ENCODE data around the gene TXNDC16. TPM values are rescaled to one million over a fixed set of nuclear protein-coding genes. Genes with fewer than 3 reads are reported as not detected.
"Not testable (repeated sequence)": the region's sequence is repeated elsewhere in the genome, so short reads cannot be mapped to it uniquely, and the experiment has no call there.

TXNDC16 gene
- total RNA-seq, 2 experiments from 2014 or later: 10.4 to 11.4 TPM

DNA sequence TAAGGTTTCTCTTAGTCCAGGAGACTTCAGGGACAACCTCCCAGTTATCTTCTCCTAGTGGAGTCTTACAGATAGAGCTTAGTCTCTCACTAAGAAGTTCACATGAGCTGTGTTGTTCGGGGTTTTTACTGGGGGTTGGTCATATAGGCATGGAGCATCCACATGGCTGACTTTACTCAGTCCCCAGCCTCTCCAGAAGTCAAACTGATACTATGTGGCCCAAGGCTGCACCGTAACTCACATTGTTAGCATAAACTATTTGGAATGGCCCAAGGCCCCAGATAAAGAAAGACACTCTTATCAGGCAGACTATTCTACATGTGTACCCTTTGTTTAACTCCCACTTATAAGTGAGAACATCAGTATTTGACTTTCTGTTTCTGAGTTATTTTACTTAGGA is 23.6 kb upstream of the TXNDC16 start:
- Mint-ChIP-seq H3K4me1 (ENCODE audit: low read depth) (no peaks in the 10 kb centered on the region), H3K27me3 (peaks cover 2% of the 10 kb centered on the region), H3K9me3 (peaks cover 12% of the 10 kb centered on the region), H3K4me3 (no peak overlapping the region), H3K36me3 (ENCODE audit: low read depth) (no peaks in the 10 kb centered on the region), H3K27ac (no peak overlapping the region)
- TF ChIP-seq, protein P1, sequence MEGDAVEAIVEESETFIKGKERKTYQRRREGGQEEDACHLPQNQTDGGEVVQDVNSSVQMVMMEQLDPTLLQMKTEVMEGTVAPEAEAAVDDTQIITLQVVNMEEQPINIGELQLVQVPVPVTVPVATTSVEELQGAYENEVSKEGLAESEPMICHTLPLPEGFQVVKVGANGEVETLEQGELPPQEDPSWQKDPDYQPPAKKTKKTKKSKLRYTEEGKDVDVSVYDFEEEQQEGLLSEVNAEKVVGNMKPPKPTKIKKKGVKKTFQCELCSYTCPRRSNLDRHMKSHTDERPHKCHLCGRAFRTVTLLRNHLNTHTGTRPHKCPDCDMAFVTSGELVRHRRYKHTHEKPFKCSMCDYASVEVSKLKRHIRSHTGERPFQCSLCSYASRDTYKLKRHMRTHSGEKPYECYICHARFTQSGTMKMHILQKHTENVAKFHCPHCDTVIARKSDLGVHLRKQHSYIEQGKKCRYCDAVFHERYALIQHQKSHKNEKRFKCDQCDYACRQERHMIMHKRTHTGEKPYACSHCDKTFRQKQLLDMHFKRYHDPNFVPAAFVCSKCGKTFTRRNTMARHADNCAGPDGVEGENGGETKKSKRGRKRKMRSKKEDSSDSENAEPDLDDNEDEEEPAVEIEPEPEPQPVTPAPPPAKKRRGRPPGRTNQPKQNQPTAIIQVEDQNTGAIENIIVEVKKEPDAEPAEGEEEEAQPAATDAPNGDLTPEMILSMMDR (IDR thresholded peaks at IDR 0.05): no peak
- ChIA-PET POLR2A (no interaction called here), CTCF (no interaction called here)
- H3K9me3 ChIP-seq (ENCODE audit: control insufficient read depth in 1 of 2, insufficient read depth in 1 of 2, low read length in 2 of 2): peaks cover 0 to 4% of the 10 kb centered on the region in 2 experiments
- no peak overlapping the region for H3K4me3 ChIP-seq (ENCODE audit: low read length)
- H3K4me1 ChIP-seq (ENCODE audit: insufficient read depth, low read length): no peaks in the 10 kb centered on the region
- no peak for ATAC-seq (ENCODE audit: poor library complexity)
- no peak for DNase-seq
- H3K27me3 ChIP-seq (ENCODE audit: control insufficient read depth in 1 of 2, insufficient read depth in 2 of 2, low read length in 2 of 2): no peaks in the 10 kb centered on the region
- intact Hi-C loops (cut with DNase I, micrococcal nuclease): no loop called here
- H3K36me3 ChIP-seq (ENCODE audit: insufficient read depth, low read length): no peaks in the 10 kb centered on the region
- H3K27ac ChIP-seq (ENCODE audit: low read depth in 1 of 2, low read length in 2 of 2): no peak overlapping the region

DNA sequence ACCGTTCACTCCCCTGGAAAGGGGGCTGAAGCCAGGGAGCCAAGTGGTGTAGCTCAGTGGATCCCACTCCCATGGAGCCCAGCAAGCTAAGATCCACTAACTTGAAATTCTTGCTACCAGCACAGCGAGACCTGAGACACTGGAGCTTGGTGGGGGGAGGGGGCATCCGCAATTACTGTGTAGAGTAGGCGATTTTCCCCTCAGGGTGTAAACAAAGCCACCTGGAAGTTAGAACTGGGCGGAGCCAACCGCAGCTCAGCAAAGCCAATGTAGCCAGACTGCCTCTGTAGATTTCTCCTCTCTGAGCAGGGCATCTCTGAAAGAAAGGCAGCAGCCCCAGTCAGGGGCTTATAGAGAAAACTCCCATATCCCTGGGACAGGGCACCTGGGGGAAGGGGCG is 16.1 kb upstream of the TXNDC16 start:
- H3K36me3 ChIP-seq (ENCODE audit: insufficient read depth, low read length); H3K27ac ChIP-seq (ENCODE audit: low read depth in 1 of 2, low read length in 2 of 2); H3K4me1 ChIP-seq (ENCODE audit: insufficient read depth, low read length); H3K4me3 Mint-ChIP-seq; H3K27ac Mint-ChIP-seq; H3K36me3 Mint-ChIP-seq (ENCODE audit: low read depth); ATAC-seq (ENCODE audit: poor library complexity); DNase-seq; POLR2A ChIA-PET; intact Hi-C loops (cut with DNase I, micrococcal nuclease); H3K4me1 Mint-ChIP-seq (ENCODE audit: low read depth); H3K4me3 ChIP-seq (ENCODE audit: low read length): not testable (repeated sequence)
- Histone ChIP-seq H3K9me3 (ENCODE audit: control insufficient read depth in 1 of 2, insufficient read depth in 1 of 2, low read length in 2 of 2) (peaks cover 0 to 14% of the 10 kb centered on the region in 2 experiments), H3K27me3 (ENCODE audit: control insufficient read depth in 1 of 2, insufficient read depth in 2 of 2, low read length in 2 of 2) (peaks cover 2 to 11% of the 10 kb centered on the region in 2 experiments)
- peaks cover 18% of the 10 kb centered on the region for H3K27me3 Mint-ChIP-seq
- H3K9me3 Mint-ChIP-seq: peaks cover 16% of the 10 kb centered on the region
- CTCF ChIA-PET: interaction anchor here (0.6 kb wide), 1 partner anchor 8 kb away, joined by 5 read pairs; no protein-coding TSS in a partner anchor

DNA sequence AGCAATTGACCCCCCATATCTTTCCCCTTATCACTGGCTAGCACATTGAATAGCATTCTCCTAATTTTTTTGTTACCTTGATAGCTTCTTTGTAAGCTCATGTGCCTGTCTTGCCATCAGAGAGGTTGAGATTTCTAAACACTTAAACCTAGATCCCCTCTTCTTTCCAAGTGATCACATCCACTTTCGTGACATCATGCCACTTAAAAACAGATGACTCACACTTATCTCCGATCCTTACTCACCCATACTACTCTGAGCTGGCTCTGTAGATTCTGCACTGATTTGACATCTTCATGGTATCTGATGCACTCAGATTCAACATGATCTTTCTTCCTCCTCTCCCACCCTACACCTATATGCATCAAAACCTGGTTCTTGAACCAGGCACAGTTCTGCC is 10.8 kb upstream of the TXNDC16 start:
- CTCF ChIA-PET: no interaction called here
- H3K4me3 ChIP-seq (ENCODE audit: low read length): no peak overlapping the region
- TF ChIP-seq, protein P1 (IDR thresholded peaks at IDR 0.05): no peak
- no peaks in the 10 kb centered on the region for H3K36me3 ChIP-seq (ENCODE audit: insufficient read depth, low read length)
- peaks cover 9% of the 10 kb centered on the region for H3K27me3 Mint-ChIP-seq
- no peaks in the 10 kb centered on the region for H3K9me3 Mint-ChIP-seq
- H3K4me3 Mint-ChIP-seq: no peak overlapping the region
- H3K27ac ChIP-seq (ENCODE audit: low read depth in 1 of 2, low read length in 2 of 2): no peak overlapping the region
- no peaks in the 10 kb centered on the region for H3K4me1 Mint-ChIP-seq (ENCODE audit: low read depth)
- no peaks in the 10 kb centered on the region for H3K4me1 ChIP-seq (ENCODE audit: insufficient read depth, low read length)
- intact Hi-C loops (cut with DNase I, micrococcal nuclease): no loop called here
- no peak for DNase-seq
- peaks cover 2 to 11% of the 10 kb centered on the region in 2 experiments for H3K27me3 ChIP-seq (ENCODE audit: control insufficient read depth in 1 of 2, insufficient read depth in 2 of 2, low read length in 2 of 2)
- H3K27ac Mint-ChIP-seq: no peak overlapping the region
- ATAC-seq (ENCODE audit: poor library complexity): no peak
- peaks cover 0 to 2% of the 10 kb centered on the region in 2 experiments for H3K9me3 ChIP-seq (ENCODE audit: control insufficient read depth in 1 of 2, insufficient read depth in 1 of 2, low read length in 2 of 2)
- POLR2A ChIA-PET: interaction anchor here (0.9 to 1.0 kb wide), 2 partner anchors 9 to 11 kb away, joined by 3 to 5 read pairs; partner anchors contain the start of genes GPR137C and TXNDC16
- H3K36me3 Mint-ChIP-seq (ENCODE audit: low read depth): no peaks in the 10 kb centered on the region

DNA sequence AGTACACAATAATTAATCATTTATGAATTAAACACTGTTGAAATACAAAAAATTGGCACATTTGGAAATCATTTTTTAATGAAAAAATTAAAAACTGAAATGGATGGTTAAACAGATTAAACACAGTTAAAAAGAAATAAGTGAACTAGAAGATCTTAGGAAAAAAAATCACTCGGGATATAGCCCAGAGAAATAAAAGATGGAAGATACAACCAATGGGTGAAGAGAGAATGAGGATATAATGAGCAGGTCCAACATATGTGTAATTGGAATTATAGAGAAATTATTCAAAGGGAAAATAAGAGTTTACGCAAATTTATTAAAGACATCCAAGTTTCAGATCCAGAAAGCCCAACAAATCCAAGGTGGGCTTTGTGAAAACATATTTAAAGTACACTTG is 6.4 kb upstream of the TXNDC16 start:
- Histone ChIP-seq H3K36me3 (ENCODE audit: insufficient read depth, low read length) (no peaks in the 10 kb centered on the region), H3K27ac (ENCODE audit: low read depth in 1 of 2, low read length in 2 of 2) (no peak overlapping the region), H3K9me3 (ENCODE audit: control insufficient read depth in 1 of 2, insufficient read depth in 1 of 2, low read length in 2 of 2) (no peaks in the 10 kb centered on the region), H3K27me3 (ENCODE audit: control insufficient read depth in 1 of 2, insufficient read depth in 2 of 2, low read length in 2 of 2) (no peaks in the 10 kb centered on the region), H3K4me3 (ENCODE audit: low read length) (no peak overlapping the region), H3K4me1 (ENCODE audit: insufficient read depth, low read length) (peaks cover 7% of the 10 kb centered on the region)
- TF ChIP-seq, protein P1 (IDR thresholded peaks at IDR 0.05): no peak
- POLR2A ChIA-PET: no interaction called here
- DNase-seq: no peak
- Mint-ChIP-seq H3K27me3 (peaks cover 15% of the 10 kb centered on the region), H3K36me3 (ENCODE audit: low read depth) (peaks cover 4% of the 10 kb centered on the region), H3K4me1 (ENCODE audit: low read depth) (peaks cover 5% of the 10 kb centered on the region), H3K27ac (no peak overlapping the region), H3K9me3 (no peaks in the 10 kb centered on the region), H3K4me3 (no peak overlapping the region)
- intact Hi-C loops (cut with DNase I, micrococcal nuclease): loop anchor here (10.0 kb wide), 3 partner anchors 96 to 596 kb away; partner anchors contain the start of gene DDHD1 (in 1 of the 2)
- CTCF ChIA-PET: no interaction called here
- no peak for ATAC-seq (ENCODE audit: poor library complexity)

Data from CD4-positive, alpha-beta T cell (primary cell).